NCI-H2196 treated with DMSO at 0.1 percent for 48 hours (cell line): Measurements from ENCODE around the gene MX1.
"Not testable (repeated sequence)": the region's sequence is repeated elsewhere in the genome, so short reads cannot be mapped to it uniquely, and the experiment has no call there.

Experiments
- DNase-seq: peaks from one replicate; lab custom pipeline; 2025; ENCODE audit not compliant: unreplicated experiment; lab: John Stamatoyannopoulos, UW

Gene MX1

GRCh38 chr21:41406340-41406739 is 19.7 kb upstream of the MX1 start:
- no peak for DNase-seq

GRCh38 chr21:41407541-41408460 is 18.2 kb upstream of the MX1 start:
- DNase-seq, result no peak

- no peak for DNase-seq
Observed at GRCh38 chr21:41410361-41410760, 15.7 kb upstream of the MX1 start.

- DNase-seq, result no peak
Observed at GRCh38 chr21:41410767-41411448, 15.1 kb upstream of the MX1 start.

GRCh38 chr21:41411449-41412089 is 14.5 kb upstream of the MX1 start:
- no peak for DNase-seq

- DNase-seq, result not testable (repeated sequence)
Observed at GRCh38 chr21:41417505-41417904, 8.5 kb upstream of the MX1 start.

GRCh38 chr21:41418393-41418792 is 7.6 kb upstream of the MX1 start:
- DNase-seq, result no peak

GRCh38 chr21:41418956-41419680 is 6.9 kb upstream of the MX1 start:
- no peak for DNase-seq

- DNase-seq, result peak; percentile 89
Observed at GRCh38 chr21:41419921-41420862, 5.8 kb upstream of the MX1 start.

GRCh38 chr21:41420998-41421397 is 5.0 kb upstream of the MX1 start:
- DNase-seq, result not testable (repeated sequence)

- DNase-seq, result no peak
Observed at GRCh38 chr21:41422546-41423304, 3.3 kb upstream of the MX1 start.

- DNase-seq, result not testable (repeated sequence)
Observed at GRCh38 chr21:41423305-41423636, 2.8 kb upstream of the MX1 start.

GRCh38 chr21:41425588-41425953 is 468 bp upstream of the MX1 start:
- no peak for DNase-seq

- DNase-seq, result no peak
Observed at GRCh38 chr21:41426676-41427404, 801 bp downstream of the MX1 start.

GRCh38 chr21:41427556-41427955 is 1.5 kb downstream of the MX1 start:
- DNase-seq, result no peak

- DNase-seq, result no peak
Observed at GRCh38 chr21:41428311-41428710, 2.3 kb downstream of the MX1 start.

GRCh38 chr21:41428847-41429246 is 2.8 kb downstream of the MX1 start:
- DNase-seq, result no peak

GRCh38 chr21:41429305-41429704 is 3.3 kb downstream of the MX1 start:
- no peak for DNase-seq
